GM19452 (cell line): ENCODE data around the gene PPP1R12B.
A peak's percentile ranks its signal among the peaks of the same experiment; 100 is the strongest.
"Not testable (repeated sequence)": the region's sequence is repeated elsewhere in the genome, so short reads cannot be mapped to it uniquely, and the experiment has no call there.

Source experiments
- ATAC-seq: cut with Tn5 transposase; IDR thresholded peaks from one replicate; pipeline ENCODE4 v1.9.1; 2021; ENCODE audit not compliant: unreplicated experiment

PPP1R12B gene

GRCh38 chr1:202479661-202480060 lies 131.2 kb downstream of the PPP1R12B start:
- ATAC-seq: not testable (repeated sequence)

DNA sequence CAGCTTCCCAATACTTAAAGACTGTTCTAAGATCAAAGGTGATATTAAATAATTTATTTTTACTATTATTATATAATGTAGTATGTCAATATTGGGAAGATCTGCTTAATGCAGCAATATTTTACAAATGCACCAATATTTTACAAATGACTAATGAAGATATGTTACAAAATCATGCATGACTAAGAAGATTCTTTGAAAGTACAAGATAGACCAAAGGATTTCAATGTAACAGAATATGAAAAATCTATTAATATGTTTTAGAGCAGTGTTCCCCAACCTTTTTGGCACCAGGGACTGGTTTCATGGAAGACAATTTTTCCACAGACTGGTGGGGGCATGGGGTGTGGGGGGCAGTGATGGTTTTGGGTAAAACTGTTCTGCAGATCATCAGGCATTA lies 132.1 kb downstream of the PPP1R12B start:
- not testable (repeated sequence) for ATAC-seq

GRCh38 chr1:202483362-202483761 lies 134.9 kb downstream of the PPP1R12B start:
- not testable (repeated sequence) for ATAC-seq

DNA sequence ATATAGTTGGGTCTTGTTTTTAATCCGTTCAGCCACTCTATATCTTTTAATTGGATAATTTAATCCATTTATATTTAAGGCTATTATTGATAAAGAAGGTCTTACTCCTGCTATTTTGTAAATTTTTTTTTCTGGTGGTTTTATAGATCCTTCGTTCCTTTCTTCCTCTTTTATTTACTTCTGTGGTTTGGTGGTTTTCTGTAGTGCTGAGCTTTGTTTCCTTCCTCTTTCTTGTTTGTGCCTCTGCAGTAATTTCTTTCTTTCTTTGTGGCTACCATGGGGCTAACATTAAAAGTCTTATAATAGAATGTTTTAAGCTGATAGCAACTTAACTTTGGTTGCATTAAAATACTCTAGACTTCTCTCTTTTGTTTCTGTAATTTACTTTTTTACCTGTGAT lies 135.5 kb downstream of the PPP1R12B start:
- ATAC-seq: peak; percentile 45

DNA sequence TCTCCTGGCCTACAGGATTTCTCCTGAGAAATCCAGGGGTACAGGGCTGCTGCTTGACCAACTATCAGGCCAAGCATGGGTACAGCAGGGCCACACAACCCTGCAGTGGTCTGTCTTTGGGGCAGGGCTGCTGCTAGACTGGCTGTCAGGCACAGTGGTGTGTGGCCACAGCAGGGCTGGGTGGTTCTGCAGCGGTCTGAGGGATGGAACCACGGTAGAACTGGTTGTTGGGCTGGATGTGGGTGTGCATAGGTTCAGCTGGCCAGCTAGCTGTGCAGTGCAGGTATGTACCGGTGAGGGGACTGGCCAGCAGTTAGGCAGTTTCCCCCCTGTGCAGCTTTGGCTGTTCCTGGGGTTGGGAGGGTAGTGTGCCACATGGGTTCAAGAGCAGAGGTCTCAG lies 136.3 kb downstream of the PPP1R12B start:
- ATAC-seq: not testable (repeated sequence)

DNA sequence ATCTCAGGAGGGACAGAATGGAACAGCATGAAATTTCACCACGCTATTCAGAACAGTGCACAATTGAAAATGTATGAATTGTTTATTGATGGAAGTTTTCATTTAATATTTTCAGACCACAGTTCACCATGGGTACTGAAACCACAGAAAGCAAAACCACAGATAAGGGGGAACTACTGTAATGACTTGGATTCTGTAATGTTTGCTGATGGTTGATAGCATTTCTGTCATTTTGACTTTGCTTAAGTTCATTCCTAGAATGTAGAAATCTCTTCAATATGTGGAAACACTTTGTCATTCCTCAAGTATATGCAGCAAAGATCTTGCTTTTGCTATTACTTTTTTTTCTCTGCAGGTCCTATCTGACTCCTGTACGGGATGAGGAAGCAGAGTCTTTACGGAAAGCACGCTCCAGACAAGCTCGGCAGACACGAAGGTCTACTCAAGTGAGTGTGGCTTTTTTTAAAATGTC lies 139.7 kb downstream of the PPP1R12B start:
- ATAC-seq: peak; percentile 72

DNA sequence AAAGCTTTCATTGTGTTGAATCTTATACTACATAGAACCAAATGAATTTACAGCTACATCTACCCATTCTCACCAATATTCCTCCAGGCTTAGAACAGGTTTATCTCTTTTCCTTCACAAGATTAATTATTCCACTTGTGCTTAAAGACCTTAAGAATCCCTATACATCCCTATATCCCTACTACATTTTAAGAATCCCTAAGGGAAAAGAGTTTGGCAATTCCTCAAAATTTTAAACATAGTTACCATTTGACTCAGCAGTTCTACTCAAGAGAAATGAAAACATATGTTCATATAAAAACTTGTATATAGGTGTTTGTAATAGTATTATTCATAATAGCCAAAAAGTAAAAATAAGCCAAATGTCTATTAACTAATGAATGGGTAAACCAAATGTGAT lies 140.6 kb downstream of the PPP1R12B start:
- ATAC-seq: not testable (repeated sequence)

DNA sequence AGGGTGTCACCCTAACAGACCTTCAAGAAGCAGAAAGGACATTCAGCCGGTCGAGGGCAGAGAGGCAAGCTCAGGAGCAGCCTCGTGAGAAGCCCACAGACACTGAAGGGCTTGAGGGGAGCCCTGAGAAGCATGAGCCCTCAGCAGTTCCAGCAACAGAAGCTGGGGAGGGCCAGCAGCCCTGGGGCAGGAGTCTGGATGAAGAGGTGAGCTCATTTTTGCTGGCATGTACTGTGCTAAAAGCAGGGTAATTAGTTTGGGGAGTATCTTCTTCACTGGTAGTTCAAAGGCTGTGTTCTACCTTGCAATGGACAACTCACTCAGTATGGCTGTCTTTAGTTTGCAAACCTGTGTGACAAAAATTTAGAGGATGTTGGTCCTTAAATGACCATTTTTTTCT lies 144.6 kb downstream of the PPP1R12B start:
- not testable (repeated sequence) for ATAC-seq

GRCh38 chr1:202498542-202498941 lies 150.0 kb downstream of the PPP1R12B start:
- ATAC-seq: no peak

DNA sequence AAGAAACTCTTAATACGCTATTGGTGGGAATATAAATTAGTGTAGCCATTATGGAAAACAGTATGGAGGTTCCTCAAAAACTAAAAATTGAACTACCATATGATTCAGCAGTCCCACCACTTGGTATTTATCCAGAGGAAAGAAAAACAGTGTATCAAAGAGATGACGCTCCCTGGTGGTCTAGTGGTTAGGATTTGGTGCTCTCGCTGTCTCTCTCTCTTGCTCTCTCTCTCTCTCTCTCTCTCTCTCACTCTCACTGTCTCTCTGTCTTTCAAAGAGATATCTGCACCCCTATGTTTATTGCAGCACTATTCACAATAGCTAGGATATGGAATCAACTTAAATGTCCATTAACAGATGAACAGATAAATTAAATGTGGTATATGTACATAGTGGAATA lies 151.5 kb downstream of the PPP1R12B start:
- ATAC-seq: not testable (repeated sequence)

DNA sequence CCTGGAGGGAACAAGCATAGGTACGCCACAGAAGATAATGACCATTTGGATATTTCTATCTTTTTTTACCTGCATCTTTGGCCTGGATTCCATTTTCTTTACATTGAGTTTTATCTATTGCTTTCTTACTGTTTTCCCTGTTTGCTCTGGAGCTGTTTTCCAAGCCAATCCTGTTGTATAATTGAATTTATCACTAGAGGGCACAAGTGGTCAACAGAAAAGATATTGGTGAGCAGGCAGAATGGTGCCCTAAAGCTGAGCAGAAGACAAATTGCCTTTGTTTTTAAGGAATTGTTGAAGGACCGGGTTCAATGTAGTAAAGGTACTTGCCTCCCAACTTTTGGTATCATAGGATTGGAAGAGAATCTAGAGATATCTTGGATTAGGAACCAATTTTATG lies 152.8 kb downstream of the PPP1R12B start:
- no peak for ATAC-seq

GRCh38 chr1:202505356-202505755 lies 156.9 kb downstream of the PPP1R12B start:
- ATAC-seq: no peak

DNA sequence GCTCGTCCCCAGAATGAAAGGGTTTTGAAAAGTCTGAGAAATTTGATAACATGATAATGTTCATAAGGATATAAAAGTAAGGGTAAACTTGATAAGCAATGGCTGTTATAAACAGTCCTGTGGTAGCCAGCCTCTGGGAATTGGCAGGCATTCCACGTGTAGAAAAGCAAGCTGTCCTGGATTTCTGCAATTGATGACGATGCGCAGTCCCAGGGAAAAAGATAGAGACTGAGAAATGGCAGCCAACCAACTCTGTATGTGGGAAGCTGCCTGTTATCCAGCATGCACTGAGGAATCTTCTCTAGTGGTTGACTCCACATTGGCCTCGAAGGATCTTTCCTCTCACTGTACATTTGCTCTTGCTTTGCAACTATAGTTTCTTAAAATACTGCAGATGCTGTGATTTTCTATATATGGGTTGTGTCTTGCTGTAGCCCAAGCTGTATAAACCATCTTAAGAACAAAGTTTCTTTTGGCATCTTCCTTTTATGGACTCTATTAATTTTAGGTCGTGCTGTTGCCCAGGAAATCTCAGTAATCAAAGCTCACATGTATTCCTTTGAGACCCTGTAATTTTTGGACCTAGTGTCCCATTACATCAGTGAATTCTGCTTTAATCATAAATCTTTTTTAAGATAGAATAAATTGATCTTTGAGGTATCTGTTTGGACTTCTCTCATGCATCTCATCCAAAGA lies 157.5 kb downstream of the PPP1R12B start:
- ATAC-seq: not testable (repeated sequence)

DNA sequence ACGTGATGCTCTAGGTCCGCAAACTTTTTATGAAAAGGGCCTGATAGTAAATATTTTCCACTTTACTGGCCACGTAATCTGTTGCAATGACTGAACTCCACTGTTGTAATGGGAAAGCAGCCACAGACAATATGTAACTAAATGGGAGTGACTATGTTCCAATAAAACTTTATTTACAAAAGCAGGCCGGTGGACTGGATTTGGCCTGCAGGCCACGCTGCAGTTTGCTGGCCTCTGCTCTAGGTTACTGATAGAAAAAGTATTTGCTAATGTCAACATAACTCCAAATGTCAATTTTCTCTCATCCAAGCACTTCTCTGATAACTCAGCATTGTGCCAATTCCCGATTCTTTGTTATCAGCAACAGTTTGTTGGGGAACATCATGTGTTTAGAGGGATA lies 160.4 kb downstream of the PPP1R12B start:
- not testable (repeated sequence) for ATAC-seq

DNA sequence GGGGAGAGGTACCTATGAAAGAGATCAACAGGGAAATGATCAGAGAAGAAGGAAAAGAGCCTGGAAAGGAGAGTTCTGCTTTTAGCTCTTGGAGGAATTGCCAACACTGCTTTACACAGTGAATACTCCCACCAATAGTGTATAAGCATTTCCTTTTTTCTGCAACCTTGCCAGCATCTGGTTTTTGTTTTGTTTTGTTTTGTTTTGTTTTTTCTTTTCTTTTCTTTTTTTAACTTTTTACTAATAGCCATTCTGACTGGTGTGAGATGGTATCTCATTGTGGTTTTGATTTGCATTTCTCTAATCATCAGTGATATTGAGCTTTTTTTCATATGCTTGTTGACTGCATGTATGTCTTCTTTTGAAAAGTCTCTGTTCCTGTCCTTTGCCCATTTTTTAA lies 165.4 kb downstream of the PPP1R12B start:
- peak; percentile 75 for ATAC-seq

GRCh38 chr1:202516434-202516877 lies 168.0 kb downstream of the PPP1R12B start:
- ATAC-seq: no peak

DNA sequence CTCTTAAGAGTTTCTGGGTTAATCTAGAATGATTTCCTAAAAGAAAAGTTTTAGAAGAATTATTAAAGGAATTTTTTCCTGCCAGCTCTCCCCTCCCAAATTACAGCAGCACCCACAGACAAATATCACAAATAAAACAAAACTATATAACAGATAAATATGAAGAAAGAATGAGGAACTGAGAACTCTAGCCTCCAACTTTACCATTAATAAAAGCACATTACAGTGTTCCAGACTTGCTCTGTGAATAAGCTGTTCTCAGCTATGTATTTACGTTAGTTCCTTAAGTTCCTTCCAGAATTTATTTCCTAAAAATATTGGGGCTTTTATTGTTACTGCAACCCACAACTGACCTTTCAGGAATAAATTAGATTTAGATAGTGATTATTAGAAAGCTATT lies 168.6 kb downstream of the PPP1R12B start:
- ATAC-seq: not testable (repeated sequence)

- ATAC-seq: not testable (repeated sequence)
These were observed 169.7 kb downstream of the PPP1R12B start for GRCh38 chr1:202518180-202518579.

DNA sequence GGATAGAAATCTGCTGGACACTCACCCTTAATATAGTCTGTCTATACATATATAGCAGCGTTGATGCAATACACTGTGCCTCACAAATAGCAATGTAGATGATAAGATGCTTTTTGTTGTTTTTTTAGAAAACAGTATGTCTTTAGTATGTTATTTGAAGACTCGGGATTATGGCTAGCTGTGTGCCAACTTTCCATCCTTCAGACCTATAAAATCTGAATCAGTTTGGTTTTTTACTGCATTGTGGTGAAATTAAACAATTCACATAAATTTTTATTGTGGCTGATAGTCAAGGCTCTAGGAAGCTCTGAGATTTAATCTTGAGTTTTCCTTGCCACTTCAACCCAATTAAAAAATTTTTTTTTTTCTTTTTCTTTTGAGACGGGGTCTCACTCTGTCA lies 170.4 kb downstream of the PPP1R12B start:
- not testable (repeated sequence) for ATAC-seq

- not testable (repeated sequence) for ATAC-seq
These were observed 171.8 kb downstream of the PPP1R12B start for GRCh38 chr1:202520129-202520856.

DNA sequence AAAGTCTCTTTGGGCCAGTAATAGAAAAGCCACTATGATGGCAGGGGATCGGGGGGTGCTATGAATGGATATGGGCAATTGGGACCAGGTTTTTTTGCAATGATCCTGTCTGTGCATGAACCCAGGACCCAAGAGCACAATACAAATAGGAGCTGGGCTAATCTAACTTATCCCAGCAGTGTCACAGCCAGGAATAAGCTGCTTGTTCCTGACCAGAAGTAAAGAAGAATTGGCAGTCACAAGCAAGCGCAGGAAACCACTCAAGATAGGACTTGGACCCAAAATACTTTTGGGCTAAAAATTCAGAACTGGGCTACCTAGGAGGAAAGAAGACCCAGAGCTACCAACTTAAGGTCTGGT lies 172.3 kb downstream of the PPP1R12B start:
- not testable (repeated sequence) for ATAC-seq

DNA sequence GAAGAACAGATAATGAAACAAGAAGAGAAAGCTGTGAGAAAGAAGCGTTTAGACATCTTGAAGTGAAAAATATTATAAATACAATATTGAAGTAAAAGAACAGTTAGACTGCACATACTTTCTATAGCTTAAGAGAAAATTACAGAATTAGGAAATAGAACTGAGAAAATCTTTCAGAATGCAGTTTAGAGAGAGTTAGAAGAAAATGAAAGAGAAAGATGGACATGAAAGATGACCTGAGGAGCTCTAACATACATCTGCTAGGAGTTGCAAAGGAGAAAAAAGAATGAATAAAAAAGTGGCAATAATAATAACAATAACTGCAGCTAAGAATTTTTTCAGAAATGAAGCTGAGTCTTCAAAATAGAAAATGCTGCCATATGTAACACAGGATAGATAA lies 173.0 kb downstream of the PPP1R12B start:
- not testable (repeated sequence) for ATAC-seq
